GM19238 (cell line): ENCODE results near the gene FBXL17.

ENCODE experiments used
- DNase-seq: peaks from one replicate; pipeline ENCODE4 v3.0.0; 2011; ENCODE audit warnings: low spot score; ENCODE audit not compliant: insufficient read length

FBXL17 gene

DNA sequence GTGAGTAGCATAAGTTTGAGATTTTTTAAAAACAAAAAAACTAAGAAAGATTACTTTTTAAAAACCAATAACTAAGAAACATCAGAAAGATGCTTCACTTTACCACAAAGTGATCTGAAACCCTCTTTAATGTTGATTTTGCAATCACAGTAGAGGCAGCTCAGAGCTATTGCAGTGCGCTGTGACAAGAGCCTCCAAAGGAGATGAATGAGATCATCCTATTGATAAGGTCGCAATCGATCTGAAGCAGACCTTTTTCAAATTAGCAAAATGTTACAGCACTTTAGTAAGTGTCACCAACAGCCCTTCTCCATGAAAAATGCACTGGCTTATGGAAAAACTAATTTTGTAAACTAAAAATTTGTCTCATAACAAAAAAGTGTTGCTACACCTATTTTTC is 426.6 kb downstream of the FBXL17 start:
- DNase-seq: no peak

DNA sequence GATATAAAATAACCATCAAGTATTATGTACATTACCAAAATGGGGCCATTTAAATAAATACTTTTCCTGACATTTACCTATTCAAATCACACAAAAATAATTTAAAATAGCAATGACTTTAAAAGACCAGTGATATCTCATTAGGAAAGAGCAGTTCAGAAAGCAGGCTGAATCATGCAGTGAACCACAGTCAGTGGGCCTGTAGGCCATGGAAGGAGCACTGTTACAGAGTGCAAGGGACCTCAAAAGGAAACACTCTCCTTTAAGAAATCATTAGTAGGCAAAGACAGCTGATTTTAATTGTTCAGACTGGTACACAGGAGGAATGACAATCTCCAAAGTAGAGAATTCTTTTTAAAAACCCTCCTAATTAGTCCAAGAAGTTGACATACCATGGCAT is 427.6 kb downstream of the FBXL17 start:
- no peak for DNase-seq

DNA sequence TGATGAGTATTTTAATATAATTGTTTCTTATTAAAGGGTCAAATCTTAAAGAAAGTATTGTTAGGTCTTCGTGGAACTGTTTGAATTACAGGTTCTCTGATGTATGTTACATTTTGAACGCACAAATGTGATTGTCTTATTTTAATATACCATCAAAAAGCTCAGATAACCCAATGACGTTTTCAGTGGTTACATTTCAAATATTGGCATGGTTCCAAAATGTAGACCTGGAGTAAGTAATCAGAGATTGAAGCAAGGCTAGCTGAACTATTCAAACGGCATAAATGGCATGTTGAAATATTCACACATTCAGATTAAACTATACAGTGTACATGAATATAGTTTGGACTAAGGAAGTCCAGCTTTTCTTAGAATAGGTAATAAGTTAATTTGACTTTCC is 429.4 kb downstream of the FBXL17 start:
- DNase-seq: no peak

DNA sequence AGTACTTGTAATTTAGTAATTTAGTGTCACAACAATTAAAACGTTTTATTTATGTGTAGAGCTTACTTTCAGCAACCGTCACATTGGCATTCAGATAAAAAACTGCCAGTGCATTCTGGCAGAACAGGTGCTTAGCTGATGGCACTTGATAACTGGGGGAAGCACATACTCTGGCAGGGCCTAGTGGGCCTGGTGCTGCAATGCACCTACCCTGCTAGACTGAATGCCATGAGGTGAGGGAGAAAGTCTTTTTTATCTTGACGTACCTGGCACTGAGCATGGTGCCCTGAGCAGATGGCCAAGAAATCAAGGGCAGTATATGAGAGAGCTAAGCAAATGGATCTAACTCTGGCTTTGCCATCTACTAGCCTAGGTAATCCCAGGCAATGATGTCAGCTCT is 430.6 kb downstream of the FBXL17 start:
- DNase-seq: no peak

DNA sequence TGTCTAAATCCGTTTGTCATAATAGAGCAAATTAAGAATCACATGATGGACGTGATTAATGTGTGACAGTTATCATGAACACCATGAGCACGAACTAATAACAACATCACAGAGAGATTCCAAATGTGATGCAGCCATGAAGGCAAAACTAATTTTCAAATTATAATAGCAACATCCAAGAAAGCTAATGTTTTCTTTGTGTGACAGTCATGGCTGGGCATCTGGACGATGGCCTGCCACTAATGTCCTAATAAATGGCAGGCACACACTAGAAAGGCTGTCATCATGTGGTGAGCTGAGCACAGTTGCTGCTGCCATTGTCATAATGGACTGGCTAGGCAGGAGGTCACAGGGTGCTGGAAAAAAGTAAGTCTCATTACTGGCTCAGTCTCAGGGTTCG is 431.1 kb downstream of the FBXL17 start:
- DNase-seq: no peak

DNA sequence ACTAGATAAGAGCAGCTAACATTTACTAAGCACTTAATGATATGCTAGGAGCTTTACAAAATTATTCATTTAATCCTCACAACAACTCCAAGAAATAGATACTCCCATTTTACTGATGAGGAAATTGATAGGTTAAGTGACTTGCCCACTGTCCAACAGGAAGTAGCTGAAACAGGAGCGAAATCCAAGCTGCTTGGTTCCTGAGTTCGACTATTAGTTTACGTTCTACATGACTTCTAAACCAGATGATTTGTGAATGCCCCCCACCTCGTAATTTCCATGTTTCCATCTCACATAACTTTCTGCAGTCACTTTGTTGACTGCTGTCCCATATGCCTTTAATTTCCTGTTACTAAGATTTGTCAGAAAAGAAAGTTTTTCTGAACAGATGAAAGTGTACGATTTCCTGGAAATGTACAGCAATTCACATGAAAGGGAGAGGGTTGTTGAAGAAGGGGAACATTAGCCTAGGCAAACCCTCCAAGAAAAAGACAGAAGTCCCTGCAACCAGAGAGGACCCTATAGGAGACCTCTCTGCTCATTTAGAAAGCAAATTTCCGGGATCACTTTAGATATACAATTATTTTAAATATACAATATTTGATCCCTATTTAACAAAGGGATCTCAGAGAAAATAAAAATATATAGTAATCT is 432.1 kb downstream of the FBXL17 start:
- DNase-seq: no peak

DNA sequence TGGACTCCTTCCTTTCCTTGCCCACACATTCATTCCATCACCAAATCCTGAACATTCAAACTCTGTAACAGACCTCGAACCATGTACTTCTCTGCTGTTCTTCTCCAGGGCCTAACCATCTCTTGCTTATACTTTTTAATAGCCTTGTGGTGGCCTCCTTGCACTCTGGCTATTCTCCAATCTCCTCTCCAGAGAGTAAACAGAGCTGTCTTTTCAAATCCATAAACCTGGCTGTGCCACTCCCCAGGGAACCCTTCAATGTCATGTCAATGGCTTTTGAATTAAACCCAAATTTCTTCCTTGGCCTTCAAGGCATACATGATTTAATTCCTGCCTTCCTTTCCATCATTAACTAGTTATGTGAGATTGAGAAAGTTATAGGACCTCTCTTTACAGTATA is 433.5 kb downstream of the FBXL17 start:
- no peak for DNase-seq

DNA sequence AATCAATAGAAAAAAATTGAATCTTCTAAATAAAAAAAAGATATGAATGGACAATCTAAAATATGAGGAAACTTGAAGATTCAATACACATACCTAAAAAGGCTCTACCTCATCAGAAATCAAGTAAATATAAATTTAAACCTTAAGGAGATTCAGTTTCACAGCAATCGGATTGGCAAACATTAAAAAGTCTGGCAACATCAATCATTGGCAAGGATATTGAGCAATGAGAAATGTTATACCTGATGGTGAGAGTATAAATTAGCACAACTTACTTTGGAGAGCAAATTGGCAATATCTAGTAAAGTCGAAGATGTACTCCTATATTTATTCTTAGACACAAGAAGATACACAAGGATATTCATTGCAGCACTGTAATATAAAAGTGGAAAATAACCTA is 436.8 kb downstream of the FBXL17 start:
- DNase-seq: no peak

DNA sequence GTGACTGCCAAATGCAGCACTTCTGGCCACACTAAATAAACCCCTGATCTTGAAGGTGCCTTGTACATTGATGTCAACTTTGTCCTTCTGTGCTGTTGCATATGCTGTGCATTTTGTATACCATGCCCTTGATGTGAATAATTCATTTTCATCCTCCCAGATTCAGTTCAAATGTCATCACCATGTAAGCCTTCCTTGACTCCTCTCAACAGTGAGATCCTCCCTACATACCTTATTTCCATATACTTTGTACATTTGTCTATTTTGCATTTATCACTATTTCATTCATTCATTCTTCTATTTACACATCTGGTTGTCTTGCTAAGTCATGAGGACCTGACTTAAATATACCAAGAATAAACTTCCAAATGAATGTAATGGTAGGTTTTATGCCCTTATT is 438.0 kb downstream of the FBXL17 start:
- DNase-seq: no peak

DNA sequence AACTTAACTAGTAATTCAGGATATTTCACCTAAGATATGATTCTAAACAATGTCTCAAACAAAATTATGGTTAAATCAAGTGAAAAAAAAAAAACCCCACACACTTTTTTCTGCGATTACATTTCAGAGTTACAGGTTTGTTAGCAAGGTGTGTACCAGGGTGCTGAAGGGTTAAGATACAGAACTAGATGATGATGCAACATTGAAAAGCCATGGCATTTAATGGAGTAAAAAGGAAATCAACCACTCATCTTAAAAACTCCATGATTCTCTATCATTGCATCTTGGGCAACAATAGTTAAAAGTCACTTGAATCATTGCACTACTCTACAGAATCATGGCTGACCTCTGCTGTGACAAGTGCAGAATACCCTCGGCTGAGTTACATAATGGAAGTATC is 440.9 kb downstream of the FBXL17 start:
- no peak for DNase-seq

DNA sequence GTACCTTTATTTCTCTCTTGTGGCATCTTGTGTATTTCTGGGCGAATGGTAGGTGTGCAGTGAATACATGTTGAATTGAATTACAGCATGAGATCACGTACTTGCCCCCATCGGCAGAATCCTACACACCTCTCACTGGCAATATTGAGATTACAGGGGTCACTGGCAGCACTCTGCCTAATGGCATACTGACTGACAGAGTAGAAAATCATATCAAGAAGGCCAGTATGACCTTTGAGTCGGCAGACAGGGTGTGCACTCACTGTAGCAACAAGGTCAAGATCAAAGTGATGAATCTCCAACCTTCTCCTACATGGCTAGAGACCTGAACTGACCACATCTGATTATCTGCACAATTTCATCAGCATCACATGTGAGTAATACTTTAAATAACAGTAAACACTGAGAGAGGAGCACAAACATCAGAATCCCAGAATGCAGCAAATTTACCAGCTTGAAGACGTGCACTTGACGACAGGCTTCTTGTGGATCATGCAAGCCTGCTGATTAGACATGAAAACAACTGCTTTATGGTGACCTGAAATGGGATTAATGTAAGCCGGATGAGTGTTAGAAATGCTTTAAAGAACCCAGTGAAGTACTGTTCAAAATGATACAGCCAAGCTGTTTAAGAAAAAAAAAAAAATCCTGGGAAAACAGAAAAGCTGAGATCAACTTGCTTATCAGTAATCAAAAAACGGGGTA is 444.1 kb downstream of the FBXL17 start:
- no peak for DNase-seq

DNA sequence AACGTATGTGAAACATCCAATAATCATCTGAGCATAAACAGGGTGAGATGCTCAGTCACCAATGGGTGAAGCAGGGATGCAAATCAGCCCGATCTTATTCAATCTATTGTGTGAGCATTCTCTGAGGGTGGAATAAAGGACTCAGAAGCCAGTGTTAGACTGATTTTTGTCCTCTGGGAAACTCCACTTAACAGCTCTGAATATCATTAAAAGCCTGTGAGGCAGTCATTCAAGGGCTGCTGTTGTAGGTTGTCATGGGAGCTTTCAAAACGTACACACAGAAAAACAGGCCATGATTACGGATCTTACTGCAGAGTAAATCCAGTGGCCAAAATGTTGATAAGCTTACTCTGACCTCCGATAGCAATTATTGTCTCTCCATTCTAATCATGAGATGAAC is 444.7 kb downstream of the FBXL17 start:
- DNase-seq: no peak

DNA sequence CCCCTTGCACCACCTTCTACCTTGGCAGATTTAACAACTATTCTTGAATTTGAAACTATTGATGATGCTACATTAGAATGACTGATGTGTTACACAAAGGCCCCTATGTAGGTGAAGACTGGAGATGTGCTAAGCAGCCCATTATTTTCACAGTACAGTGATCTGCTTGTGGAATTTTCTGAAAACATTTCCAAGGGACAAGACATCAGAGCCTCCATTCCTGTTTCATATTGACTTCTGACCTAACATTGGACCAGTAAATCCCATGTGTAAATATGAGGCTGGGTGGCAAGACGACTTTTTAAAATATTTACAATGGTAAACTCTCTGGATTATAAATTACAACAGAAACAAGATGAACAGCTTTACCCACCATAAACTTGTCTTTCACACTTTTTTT is 445.4 kb downstream of the FBXL17 start:
- DNase-seq: no peak

DNA sequence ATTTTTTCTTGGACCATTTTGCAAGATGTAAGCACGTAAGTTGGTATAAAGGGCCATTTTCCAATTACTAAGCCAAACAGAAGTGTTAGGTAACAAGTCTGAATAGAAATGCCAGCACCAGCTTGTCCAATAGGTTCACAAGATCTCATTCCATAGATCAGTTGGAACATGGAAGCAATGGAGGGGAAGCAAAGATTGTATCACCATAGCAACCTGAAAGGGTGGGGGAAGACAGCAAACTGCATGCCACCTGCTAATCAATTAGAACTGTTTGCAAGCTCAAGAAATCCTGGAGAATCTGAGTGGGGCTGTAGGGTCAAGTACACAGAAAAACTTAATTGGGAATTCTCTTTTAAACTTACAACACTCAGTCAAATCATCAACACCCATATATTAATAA is 446.3 kb downstream of the FBXL17 start:
- no peak for DNase-seq

DNA sequence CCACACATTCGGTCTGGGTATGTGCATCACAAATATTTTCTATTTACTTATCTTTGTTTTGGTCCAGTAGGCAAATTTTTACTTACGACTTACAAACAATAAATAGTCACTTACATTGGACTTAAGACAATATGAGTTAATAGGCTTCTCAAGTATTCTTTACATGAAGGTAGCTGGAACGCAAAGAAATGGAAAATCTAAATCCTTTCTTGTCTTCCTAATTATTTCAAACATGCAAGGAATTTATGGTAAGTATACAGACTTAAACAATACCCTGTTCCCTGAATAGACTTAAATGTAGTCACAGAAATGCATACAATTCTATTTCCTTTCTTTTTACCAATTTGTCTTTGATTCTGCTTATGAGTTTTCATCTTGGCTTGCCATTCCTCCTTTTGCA is 448.6 kb downstream of the FBXL17 start:
- no peak for DNase-seq

DNA sequence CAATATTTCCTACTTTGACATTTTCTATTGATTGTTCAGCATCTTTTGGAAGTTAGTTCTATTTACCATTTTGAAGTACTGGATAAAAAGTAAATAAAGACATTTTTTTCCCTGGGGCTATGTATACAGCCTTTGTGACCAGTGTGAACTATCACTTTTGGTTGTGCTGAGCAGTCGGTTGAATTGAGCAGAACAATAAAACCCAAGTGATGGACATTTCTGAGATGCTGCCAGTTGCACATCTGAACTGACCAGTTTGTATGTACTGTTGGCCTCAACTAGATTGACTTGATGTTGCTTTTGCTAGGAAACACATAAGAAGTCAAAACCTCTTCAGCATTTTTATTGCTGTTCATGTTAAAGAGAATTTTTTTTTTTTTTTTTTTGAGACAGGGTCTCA is 451.0 kb downstream of the FBXL17 start:
- no peak for DNase-seq

DNA sequence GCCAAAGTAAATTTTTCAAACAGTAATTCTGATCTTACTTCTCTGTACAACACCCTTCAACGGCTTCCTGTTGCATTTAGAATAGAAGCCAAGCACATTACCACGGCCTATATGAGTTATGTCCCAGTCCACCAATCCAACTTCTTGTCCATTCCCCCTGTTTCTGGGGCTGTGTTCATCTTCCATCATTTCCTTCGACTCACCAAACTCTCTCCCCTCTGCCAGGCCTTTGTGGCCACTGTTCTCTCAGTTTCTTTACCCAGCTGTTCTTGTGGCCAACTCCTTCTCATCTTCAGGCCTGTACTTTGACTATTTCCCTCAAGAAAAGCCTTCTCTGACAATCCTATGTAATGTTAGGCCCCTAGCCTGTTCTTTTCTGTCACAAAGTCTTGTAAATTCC is 451.8 kb downstream of the FBXL17 start:
- DNase-seq: no peak

DNA sequence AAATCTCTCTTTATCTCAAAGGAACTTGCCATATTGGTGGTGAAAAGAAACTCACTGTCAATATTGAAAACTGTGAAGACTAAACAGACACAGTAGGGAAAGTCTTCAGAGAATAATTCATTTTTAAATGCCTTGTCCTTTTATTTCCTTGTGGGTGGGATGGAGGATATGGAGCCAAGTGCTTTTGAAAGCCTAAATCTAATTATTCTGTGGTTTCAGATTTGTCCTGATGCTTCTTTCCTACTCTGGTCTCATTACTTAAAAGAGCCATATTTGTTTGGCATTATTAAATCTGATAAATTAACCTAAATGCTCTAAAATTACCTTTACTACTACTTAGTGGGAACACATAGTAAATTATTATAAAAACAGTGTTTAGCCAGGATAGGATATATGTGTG is 452.8 kb downstream of the FBXL17 start:
- DNase-seq: no peak

DNA sequence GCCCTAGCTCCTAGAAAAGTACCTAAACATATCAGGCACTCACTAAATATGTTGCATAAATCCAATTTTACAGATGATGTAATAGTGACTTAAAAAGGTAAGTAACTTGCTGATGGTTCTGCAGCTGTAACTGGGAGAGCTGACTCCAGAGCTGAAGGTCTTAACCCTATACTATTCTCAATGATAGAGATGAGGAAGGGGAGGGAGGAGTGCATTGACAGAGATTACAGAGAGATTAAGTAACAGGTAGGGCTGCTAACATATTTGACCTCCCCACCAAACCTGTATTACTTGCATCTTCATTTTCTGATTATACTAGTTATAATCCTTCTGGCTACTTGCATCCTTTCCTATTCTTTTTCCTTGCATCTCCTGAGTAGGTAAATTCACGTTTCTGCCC is 455.8 kb downstream of the FBXL17 start:
- DNase-seq: no peak

DNA sequence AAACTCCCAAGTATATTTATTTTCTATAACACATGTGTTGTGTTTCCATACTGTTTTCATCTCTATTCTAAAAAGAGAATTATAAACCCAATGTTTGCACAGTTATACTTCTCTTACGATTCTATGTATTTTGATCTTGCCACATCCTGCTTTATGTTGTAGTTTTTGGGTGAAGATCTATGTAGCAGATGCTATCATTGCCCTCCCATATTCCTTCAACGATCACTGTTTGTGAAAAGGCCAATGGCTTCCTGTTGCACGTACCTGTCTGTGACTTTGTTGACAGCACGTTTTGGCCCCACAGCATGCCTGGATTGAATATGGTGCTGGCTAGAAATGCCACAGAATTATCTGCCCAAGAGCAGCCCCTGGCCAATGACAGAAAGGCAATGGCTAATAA is 456.7 kb downstream of the FBXL17 start:
- DNase-seq: no peak

DNA sequence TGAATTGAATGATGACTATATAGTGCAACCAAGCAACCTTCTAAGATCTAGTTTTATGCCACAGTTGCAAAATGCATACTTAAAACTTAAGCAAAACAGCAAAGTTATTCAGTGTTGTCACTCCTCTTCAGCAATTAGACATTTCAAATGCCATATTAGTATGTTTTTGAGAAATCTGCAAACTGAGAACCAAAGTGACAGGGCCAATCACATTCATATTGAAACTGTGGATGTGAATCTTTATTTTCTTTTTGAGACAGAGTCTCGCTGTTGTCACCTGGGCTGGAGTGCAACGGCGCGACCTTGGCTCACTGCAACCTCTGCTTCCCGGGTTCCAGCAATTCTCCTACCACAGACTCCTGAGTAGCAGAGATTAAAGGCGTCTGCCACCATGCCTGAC is 461.9 kb downstream of the FBXL17 start:
- DNase-seq: no peak

DNA sequence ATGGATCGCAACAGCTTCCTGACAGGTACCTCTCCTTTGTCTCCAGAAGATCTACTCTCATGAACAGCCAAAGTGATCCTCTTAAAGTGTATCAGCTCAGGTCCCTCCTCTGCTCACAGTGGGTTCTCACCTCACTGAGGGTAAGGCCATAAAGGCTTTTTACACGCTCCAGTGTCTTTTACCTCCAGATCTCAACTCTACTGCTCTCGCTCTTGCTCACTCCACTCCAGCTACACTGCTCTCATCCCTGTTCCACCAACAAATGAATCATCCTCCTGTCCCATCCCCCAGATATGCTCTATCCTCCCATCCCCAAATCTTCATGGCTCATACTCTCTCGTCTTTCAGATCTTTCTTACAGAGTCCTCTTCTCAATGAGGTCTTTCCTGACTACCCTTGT is 462.5 kb downstream of the FBXL17 start:
- no peak for DNase-seq

DNA sequence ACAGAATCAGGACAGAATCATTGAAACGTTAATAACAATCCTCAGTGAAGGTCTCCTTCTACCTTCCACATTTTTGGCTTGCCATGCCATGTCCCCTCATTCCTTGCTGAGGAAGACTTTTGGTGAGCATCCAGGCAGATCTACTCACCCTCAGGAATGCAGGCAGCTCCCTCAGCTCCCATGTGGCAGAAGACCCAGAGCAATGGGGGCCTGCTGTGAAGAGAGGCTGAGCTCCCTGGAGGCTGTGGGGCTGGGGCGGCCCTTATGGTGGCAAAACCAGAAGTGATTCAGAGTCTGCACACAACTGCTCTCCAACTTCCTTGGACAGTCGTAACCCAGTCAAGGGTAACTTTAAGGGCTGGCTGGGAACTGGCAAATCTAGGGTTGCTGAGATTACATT is 463.9 kb downstream of the FBXL17 start:
- DNase-seq: no peak
